Limb (tissue), 2 donors: ENCODE results near the gene GFER.

Experiments
- DNase-seq, 2 donors: peaks; one replicate each; pipeline ENCODE4 v3.0.0-alpha.2; 2016; ENCODE audit errors: extremely low spot score in 2 of 2

The GFER gene

GRCh38 chr16:1990351-1991134, 6.5 kb downstream of the GFER start:
- DNase-seq = no peak

- DNase-seq = no peak
These were observed 7.2 kb downstream of the GFER start for GRCh38 chr16:1991135-1991551.

- DNase-seq = no peak
These were observed 7.6 kb downstream of the GFER start for GRCh38 chr16:1991588-1991947.

GRCh38 chr16:1991948-1992703, 8.1 kb downstream of the GFER start:
- peak; percentile 90 to 98 for DNase-seq

GRCh38 chr16:1992704-1993317, 8.8 kb downstream of the GFER start:
- no peak for DNase-seq

GRCh38 chr16:1993731-1994131, 9.7 kb downstream of the GFER start:
- DNase-seq = no peak

GRCh38 chr16:1997494-1998359, 13.7 kb downstream of the GFER start:
- no peak for DNase-seq

- DNase-seq = no peak
These were observed 14.4 kb downstream of the GFER start for GRCh38 chr16:1998360-1998835.

- no peak for DNase-seq
These were observed 15.1 kb downstream of the GFER start for GRCh38 chr16:1998852-1999801.

GRCh38 chr16:1999866-2000514, 16.0 kb downstream of the GFER start:
- no peak for DNase-seq

- no peak for DNase-seq
These were observed 17.0 kb downstream of the GFER start for GRCh38 chr16:2001035-2001434.

GRCh38 chr16:2001456-2002355, 17.7 kb downstream of the GFER start:
- no peak for DNase-seq

- peak in 1 of 2 donors; percentile 28 for DNase-seq
These were observed 18.6 kb downstream of the GFER start for GRCh38 chr16:2002406-2003230.

GRCh38 chr16:2003231-2003826, 19.3 kb downstream of the GFER start:
- DNase-seq = no peak

GRCh38 chr16:2003827-2004641, 20.0 kb downstream of the GFER start:
- peak; percentile 90 for DNase-seq

- DNase-seq = no peak
These were observed 21.0 kb downstream of the GFER start for GRCh38 chr16:2004795-2005517.
